Activated T-helper 1 cell treated with anti-CD3 and anti-CD28 coated beads, Interleukin-12 subunit alpha, Interleukin-12 subunit beta, Interleukin-2, Interleukin-4 antibody, amounts not matched to agents 30 ng/mL and 10 ng/mL and 1 ng/mL, durations not matched to agents 14 hours and 24 hours and 36 hours (primary cell): ENCODE data around the gene RPL13. TPM values are rescaled to one million over a fixed set of nuclear protein-coding genes. Genes with fewer than 3 reads are reported as not detected.
A peak's percentile ranks its signal among the peaks of the same experiment; 100 is the strongest.

Experiments used
- DNase-seq: peaks from one replicate; pipeline ENCODE4 v3.0.0; 2021; ENCODE audit warnings: low spot score
- H3K27ac Mint-ChIP-seq: one replicate; pipeline ENCODE4 v1.8.0; 2021; ENCODE audit warnings: mild to moderate bottlenecking, mixed read lengths
- H3K27me3 Mint-ChIP-seq: one replicate; pipeline ENCODE4 v1.8.0; 2022; ENCODE audit warnings: mild to moderate bottlenecking, moderate library complexity, mixed read lengths; ENCODE audit not compliant: insufficient read depth
- H3K36me3 Mint-ChIP-seq: one replicate; pipeline ENCODE4 v1.8.0; 2021; ENCODE audit warnings: low read depth, mixed read lengths
- H3K4me1 Mint-ChIP-seq: one replicate; pipeline ENCODE4 v1.8.0; 2021; ENCODE audit warnings: low read depth, mixed read lengths
- H3K4me3 Mint-ChIP-seq: one replicate; pipeline ENCODE4 v1.8.0; 2021; ENCODE audit warnings: mild to moderate bottlenecking, moderate library complexity, mixed read lengths
- H3K9me3 Mint-ChIP-seq: one replicate; pipeline ENCODE4 v1.8.0; 2021; ENCODE audit warnings: mixed read lengths
- intact Hi-C: fragments of 100-400 bp; cut with micrococcal nuclease; formaldehyde crosslinking; loops from one replicate; pipeline ENCODE4 v1.15.1; 2024
- total RNA-seq: library from RNA; stranded (reverse); gene quantifications from 2 replicates; pipeline ENCODE4 v1.2.3, GENCODE V29; 2022

The RPL13 gene
- total RNA-seq, 1 donor from 2014 or later: 2,133 TPM

DNA sequence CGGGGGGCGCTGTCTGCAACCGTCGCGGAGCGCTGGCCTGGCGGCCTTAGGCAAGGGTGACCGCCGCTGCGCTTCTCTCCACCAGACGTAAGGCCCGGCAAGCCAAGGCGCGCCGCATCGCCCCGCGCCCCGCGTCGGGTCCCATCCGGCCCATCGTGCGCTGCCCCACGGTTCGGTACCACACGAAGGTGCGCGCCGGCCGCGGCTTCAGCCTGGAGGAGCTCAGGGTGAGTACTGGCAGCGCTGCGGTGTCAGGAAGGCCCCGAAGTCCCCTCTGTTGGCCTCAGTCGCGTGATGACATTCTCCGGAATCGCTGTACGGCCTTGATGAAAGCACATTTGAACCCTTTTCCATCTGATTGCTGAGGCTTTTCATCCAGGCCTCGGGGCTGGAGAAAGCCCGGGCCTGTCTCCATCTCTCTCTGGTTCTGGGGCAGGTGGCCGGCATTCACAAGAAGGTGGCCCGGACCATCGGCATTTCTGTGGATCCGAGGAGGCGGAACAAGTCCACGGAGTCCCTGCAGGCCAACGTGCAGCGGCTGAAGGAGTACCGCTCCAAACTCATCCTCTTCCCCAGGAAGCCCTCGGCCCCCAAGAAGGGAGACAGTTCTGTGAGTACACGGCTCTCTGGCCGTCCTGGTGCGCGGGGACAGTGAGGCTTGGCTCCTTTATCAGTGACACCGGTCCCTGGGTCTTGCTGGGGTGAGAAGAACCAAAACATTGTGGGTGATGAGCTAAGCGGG lies 831 bp downstream of the RPL13 start:
- intact Hi-C loops: loop anchor here (2.0 to 5.0 kb wide), 3 partner anchors 79 to 749 kb away; partner anchors contain the start of gene APRT
- no peaks in the 10 kb centered on the region for H3K27me3 Mint-ChIP-seq
- peaks cover 45% of the 10 kb centered on the region for H3K36me3 Mint-ChIP-seq
- DNase-seq: no peak
- H3K27ac Mint-ChIP-seq: peak overlapping the region; percentile 86
- no peaks in the 10 kb centered on the region for H3K9me3 Mint-ChIP-seq
- H3K4me3 Mint-ChIP-seq: peak overlapping the region; percentile 98
- peaks cover 55% of the 10 kb centered on the region for H3K4me1 Mint-ChIP-seq

DNA sequence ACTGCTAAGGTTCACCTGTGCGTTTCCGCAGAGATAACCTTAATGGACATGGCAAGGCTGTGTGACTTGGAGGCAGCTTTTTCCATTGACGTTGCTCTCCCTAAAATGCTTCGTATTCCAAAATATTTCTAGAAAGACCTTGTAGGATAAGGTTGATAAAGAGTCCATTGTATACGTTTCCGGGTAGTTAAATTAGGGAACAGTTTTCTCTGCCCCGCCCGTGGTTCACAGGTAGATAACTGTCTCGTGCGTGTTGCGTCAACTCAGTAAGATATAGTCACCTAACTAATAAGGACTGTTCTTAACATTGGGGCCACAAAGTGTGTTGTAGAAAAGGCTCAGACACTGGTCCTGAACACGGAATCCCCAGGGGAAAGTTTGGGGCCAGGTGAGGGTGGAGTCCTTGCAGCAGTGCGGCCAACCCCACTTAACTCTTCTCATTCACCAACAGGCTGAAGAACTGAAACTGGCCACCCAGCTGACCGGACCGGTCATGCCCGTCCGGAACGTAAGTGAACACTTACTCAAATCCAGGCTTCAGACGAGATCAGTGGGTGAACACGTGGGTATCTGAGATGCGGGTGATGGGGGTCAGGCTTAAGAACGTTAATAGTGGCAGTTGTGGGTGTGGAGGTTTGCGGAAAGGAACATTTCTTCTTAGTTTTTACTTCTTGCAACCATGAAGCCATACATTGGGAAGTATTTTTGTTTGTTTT lies 1.6 kb downstream of the RPL13 start:
- Mint-ChIP-seq H3K4me1 (peaks cover 57% of the 10 kb centered on the region), H3K27ac (peak overlapping the region; percentile 86), H3K36me3 (peaks cover 45% of the 10 kb centered on the region), H3K4me3 (peak overlapping the region; percentile 98), H3K9me3 (no peaks in the 10 kb centered on the region), H3K27me3 (no peaks in the 10 kb centered on the region)
- DNase-seq: no peak
- intact Hi-C loops: loop anchor here (2.0 to 5.0 kb wide), 3 partner anchors 79 to 750 kb away; partner anchors contain the start of gene APRT

DNA sequence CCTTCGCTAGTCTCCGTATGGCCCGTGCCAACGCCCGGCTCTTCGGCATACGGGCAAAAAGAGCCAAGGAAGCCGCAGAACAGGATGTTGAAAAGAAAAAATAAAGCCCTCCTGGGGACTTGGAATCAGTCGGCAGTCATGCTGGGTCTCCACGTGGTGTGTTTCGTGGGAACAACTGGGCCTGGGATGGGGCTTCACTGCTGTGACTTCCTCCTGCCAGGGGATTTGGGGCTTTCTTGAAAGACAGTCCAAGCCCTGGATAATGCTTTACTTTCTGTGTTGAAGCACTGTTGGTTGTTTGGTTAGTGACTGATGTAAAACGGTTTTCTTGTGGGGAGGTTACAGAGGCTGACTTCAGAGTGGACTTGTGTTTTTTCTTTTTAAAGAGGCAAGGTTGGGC lies 2.5 kb downstream of the RPL13 start:
- H3K4me1 Mint-ChIP-seq: peaks cover 49% of the 10 kb centered on the region
- DNase-seq: no peak
- H3K27me3 Mint-ChIP-seq: no peaks in the 10 kb centered on the region
- intact Hi-C loops: loop anchor here (5.0 kb wide), 1 partner anchor 751 kb away; the partner anchor contains the start of gene APRT
- H3K27ac Mint-ChIP-seq: no peak overlapping the region
- peaks cover 41% of the 10 kb centered on the region for H3K36me3 Mint-ChIP-seq
- H3K4me3 Mint-ChIP-seq: peak overlapping the region; percentile 98
- no peaks in the 10 kb centered on the region for H3K9me3 Mint-ChIP-seq

DNA sequence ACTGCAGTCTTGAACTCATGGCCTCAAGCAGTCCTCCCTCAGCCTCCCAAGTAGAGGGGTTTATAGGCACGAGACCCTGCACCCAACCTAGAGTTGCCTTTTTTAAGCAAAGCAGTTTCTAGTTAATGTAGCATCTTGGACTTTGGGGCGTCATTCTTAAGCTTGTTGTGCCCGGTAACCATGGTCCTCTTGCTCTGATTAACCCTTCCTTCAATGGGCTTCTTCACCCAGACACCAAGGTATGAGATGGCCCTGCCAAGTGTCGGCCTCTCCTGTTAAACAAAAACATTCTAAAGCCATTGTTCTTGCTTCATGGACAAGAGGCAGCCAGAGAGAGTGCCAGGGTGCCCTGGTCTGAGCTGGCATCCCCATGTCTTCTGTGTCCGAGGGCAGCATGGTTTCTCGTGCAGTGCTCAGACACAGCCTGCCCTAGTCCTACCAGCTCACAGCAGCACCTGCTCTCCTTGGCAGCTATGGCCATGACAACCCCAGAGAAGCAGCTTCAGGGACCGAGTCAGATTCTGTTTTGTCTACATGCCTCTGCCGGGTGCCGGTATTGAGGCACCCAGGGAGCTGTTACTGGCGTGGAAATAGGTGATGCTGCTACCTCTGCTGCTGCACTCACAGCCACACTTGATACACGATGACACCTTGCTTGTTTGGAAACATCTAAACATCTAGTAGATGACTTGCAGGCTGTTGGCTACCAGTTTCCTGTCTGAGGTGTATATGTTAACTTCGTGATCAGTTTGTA lies 3.3 kb downstream of the RPL13 start:
- Mint-ChIP-seq H3K27ac (no peak overlapping the region), H3K4me3 (peak overlapping the region; percentile 98), H3K27me3 (no peaks in the 10 kb centered on the region), H3K4me1 (peaks cover 49% of the 10 kb centered on the region), H3K36me3 (peaks cover 41% of the 10 kb centered on the region), H3K9me3 (no peaks in the 10 kb centered on the region)
- DNase-seq: no peak
- intact Hi-C loops: loop anchor here (5.0 kb wide), 1 partner anchor 752 kb away; the partner anchor contains the start of gene APRT

DNA sequence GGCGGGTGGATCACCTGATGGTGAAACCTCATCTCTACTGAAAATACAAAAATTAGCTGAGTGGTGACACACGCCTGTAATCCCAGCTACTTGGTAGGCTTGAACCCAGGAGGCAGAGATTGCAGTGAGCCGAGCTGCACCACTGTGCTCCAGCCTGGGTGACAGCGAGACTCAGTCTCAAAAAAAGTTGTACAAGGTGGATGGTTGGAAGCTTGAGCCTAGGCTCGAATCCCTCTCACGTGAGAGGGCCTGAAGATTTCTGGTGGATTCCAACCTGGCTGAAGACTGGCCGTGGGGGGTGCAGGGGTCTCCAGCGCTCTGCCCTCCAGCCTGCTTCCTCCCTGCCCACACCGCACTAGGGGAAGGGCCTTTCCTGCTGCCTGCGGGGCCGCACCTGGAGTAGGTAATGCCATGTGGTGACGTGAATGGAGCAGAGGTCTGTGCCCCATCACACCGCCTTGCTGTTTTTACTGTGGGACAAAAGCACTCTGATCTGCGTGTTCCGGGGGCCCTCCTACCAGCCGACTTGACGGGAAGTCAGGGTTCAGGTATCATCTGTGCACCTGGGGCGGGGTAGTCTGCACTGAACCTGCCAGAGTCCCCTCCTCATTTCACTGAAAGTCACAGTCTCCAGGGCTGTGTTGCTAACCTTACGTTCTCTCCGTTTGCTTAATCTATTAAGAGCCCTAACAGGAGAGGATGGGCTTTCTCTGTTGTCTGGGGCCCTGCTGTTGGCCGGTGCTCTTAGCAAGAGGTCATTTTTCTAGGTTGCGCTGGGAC lies 4.2 kb downstream of the RPL13 start:
- H3K27ac Mint-ChIP-seq: no peak overlapping the region
- no peak for DNase-seq
- no peaks in the 10 kb centered on the region for H3K9me3 Mint-ChIP-seq
- H3K36me3 Mint-ChIP-seq: peaks cover 41% of the 10 kb centered on the region
- no peaks in the 10 kb centered on the region for H3K27me3 Mint-ChIP-seq
- peaks cover 46% of the 10 kb centered on the region for H3K4me1 Mint-ChIP-seq
- intact Hi-C loops: loop anchor here (5.0 kb wide), 1 partner anchor 752 kb away; the partner anchor contains the start of gene APRT
- peak overlapping the region; percentile 98 for H3K4me3 Mint-ChIP-seq

DNA sequence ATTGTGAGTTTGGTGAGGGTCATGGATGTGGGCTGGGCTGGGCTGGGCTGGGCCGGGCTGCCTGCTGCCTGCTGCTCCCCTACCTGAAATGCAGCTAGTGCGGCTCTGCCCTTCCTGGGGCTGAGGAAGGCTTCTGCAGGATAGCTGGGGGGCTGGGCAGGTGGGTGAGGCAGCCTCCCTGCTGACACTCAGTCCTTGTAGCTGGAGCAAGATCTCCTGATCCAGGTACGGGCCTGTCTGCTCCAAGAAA lies 4.7 kb downstream of the RPL13 start:
- H3K4me1 Mint-ChIP-seq: peaks cover 42% of the 10 kb centered on the region
- H3K27ac Mint-ChIP-seq: no peak overlapping the region
- no peaks in the 10 kb centered on the region for H3K9me3 Mint-ChIP-seq
- intact Hi-C loops: no loop called here
- H3K27me3 Mint-ChIP-seq: no peaks in the 10 kb centered on the region
- DNase-seq: no peak
- H3K36me3 Mint-ChIP-seq: peaks cover 41% of the 10 kb centered on the region
- H3K4me3 Mint-ChIP-seq: peak overlapping the region; percentile 69

DNA sequence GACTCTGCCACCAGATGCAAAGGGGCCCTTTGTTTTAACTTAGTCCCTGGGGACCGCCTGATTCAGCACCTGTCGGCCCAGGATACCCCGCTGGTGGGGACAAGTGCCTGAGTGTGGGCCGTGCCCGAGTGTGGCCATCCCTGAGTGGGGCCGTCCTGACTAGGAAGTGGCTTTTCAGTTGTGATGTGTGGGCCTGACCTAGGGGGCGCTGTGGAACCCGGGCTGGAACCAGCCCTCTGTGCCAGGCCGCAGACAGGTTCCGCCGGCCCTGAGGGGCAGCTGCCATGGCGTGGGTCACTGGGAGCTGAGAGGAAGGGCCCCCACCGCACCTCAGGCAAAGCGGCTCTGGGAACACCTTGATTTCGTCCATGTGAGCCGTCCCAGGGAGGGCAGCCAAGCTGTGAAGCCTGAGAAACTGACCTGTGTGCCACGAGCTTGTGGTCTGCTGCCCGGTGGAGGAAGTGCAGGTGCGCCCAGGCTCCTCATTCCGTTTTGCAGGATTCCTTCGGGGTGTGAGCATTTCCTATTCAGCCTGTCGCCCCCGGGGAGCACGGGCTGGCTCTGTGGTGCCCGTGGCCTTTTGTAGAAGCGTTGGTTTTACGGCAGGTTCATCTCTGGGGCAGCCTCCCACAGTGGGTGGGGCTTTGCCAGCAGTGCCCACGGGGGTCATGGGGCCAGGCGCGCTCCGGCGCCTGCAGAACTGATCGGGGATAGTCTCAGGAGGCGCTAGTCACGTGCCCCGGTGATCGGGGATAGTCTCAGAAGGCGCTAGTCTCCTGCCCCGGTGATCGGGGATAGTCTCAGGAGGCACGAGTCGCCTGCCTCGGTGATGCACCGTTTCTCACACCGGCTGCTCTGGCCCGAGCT lies 5.3 kb downstream of the RPL13 start:
- peak overlapping the region; percentile 29 for H3K27ac Mint-ChIP-seq
- H3K36me3 Mint-ChIP-seq: peaks cover 41% of the 10 kb centered on the region

DNA sequence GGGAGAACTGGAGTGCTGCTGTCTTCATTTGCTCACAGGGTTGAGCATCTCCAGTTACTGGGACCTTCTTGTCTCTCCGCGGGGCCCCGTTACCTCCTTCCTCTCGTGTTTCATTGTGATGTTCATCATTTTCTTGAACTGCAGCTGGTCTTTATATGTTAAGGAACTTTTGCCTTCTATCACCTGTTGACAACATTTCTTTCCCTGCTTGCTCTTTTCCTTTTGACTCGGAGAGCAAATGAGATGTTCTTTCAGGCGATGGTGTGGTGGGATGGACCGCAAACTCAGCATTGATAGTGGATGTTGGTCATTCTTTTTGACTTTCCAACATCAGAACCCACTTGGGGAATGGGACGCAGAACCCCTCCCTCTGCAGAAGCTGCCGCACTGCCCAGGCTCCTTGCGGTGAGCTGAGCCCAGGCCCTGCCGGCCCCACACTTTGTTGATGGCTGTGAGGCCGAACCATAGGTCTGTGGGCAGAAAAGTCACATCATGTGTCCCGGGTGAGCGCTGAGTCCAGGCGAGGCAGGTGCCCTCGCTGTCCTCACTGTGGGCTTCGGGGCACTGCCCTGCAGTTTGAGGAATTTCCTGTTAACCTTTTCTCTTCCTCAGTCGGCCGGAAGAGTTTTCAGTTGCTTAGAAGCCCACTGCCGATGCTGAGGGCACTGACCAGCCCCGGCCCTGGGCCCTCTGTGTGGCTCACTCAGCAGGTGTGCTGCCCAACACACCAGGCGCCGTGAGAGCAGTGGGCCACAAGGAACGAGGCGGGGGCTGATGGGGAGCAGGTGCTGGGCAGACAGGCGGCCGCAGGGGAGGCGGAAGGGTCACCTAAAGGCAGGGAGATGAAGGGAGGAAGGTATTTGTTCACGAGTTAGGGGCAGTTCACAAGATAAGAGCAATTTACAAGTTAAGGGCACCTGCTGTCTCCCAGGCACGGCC lies 7.4 kb downstream of the RPL13 start:
- no peak overlapping the region for H3K27ac Mint-ChIP-seq
- peaks cover 11% of the 10 kb centered on the region for H3K27me3 Mint-ChIP-seq
- DNase-seq: no peak
- no peaks in the 10 kb centered on the region for H3K9me3 Mint-ChIP-seq
- peaks cover 36% of the 10 kb centered on the region for H3K4me1 Mint-ChIP-seq
- intact Hi-C loops: no loop called here
- no peak overlapping the region for H3K4me3 Mint-ChIP-seq
- H3K36me3 Mint-ChIP-seq: peaks cover 24% of the 10 kb centered on the region

More for the DNA sequence above, 5.3 kb downstream of the RPL13 start:
- H3K27me3 Mint-ChIP-seq: no peaks in the 10 kb centered on the region
- no peaks in the 10 kb centered on the region for H3K9me3 Mint-ChIP-seq
- H3K4me3 Mint-ChIP-seq: peak overlapping the region; percentile 69
- intact Hi-C loops: no loop called here
- peak; percentile 38 for DNase-seq
- H3K4me1 Mint-ChIP-seq: peaks cover 42% of the 10 kb centered on the region

DNA sequence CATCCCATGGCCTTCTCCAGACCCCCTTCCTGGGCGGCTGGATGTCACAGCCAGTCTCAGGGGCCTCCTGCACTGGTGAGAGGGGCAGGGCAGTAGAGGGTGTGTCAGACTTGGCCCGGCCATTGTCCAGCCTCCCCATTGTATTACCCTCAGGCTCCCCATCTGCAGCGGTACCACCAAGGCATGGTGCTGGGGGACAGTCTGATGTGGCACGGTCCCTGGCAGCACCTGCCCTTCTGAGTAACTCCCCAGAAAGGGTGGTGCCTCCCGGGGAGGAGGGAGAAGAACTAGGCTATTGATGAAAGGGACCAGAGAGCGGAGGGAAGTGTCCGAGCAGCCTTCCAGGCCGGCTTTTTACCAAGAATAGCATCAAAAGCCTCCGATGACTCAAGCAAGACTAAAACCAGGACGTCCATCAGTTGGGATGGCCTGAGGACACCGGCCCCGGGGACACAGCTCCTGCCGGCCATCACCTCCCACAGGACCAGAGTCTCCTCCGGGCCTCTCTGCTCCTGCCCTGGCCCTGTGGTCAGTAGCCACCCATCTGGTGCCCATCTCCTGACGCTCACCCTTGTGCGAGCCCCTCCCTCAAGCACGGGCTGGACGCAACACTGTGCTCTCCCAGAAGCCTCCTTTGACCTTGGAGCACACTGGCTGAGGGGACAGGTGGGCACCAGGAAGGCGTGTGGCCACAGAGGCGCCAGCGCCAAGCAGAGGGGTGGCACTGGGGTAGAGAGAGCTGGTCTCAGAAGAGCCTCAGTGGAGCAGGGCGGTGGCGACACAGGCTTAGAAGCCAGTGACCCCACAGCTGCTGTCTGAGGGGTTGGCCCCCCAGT lies 9.2 kb downstream of the RPL13 start:
- H3K4me3 Mint-ChIP-seq: no peak overlapping the region
- no peak for DNase-seq
- peaks cover 10% of the 10 kb centered on the region for H3K36me3 Mint-ChIP-seq
- intact Hi-C loops: no loop called here
- no peak overlapping the region for H3K27ac Mint-ChIP-seq
- H3K9me3 Mint-ChIP-seq: no peaks in the 10 kb centered on the region
- H3K27me3 Mint-ChIP-seq: peaks cover 17% of the 10 kb centered on the region
- H3K4me1 Mint-ChIP-seq: peaks cover 26% of the 10 kb centered on the region

DNA sequence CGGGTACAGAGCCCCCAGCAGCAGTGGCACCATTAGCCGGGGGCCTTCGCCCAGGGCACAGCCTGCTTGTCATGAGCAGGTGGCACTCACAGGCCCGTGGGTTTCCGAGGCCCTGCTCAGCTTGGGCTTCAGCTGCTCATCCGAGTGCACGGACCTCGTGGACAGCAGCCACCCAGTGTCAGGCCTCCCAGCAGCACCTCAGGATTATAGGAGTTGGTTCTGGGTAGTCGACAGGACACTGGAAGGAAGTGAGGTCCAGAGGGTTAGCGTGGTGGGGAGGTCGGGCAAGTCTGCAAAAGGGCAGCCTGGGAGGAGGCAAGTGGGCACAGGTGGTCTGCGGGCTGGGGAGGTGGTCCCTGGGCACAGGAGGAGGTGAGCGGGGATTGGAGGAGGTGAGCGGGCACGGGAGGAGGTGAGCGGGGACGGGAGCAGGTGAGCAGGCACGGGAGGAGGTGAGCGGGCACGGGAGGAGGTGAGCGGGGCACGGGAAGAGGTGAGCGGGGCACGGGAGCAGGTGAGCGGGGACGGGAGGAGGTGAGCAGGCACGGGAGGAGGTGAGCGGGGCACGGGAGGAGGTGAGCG lies 10.0 kb downstream of the RPL13 start:
- no peak overlapping the region for H3K4me3 Mint-ChIP-seq
- H3K9me3 Mint-ChIP-seq: no peaks in the 10 kb centered on the region
- DNase-seq: no peak
- H3K27ac Mint-ChIP-seq: no peak overlapping the region
- intact Hi-C loops: no loop called here
- peaks cover 17% of the 10 kb centered on the region for H3K27me3 Mint-ChIP-seq
- peaks cover 3% of the 10 kb centered on the region for H3K36me3 Mint-ChIP-seq
- H3K4me1 Mint-ChIP-seq: peaks cover 21% of the 10 kb centered on the region
